ENCODE results near the gene ZNF658.
"Not testable (repeated sequence)": the region's sequence is repeated elsewhere in the genome, so short reads cannot be mapped to it uniquely, and the experiment has no call there.

ZNF658 gene

DNA sequence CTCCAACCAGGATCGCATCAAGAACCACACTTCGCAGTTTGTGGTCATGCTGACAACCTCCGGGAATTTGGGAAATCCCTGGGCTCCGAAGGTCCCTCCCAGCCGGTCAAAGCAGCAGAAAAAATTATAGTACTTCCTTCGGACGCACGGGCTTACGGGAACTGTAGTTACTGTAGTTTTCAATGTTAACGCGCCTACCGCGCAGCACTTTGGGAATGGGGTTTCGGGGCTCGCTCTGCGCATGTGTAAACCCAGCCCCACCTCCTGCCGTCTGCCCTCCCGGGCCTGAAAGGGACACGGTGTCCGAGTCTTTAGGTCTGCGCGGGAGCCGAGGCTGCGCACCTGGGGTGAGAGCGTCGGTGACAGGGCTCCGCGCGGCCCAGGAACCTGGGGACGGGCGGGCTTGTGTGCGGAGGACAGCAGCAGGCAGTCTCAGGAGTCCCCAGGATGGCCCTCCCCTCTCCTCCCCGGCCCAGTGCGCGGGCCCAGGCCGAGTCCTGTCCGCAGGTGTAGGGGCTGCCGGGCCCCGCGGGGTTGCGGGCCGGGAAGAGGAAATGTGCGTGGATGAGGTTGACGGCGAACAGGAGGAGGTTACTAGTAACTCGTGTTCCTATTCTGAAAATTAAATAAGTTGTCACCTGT is at the start of gene ZNF658:
ZNF658 (plus strand) TSS at position 236 of the 642 bp plus-strand sequence. CDS start 2,837 bp downstream, outside the sequence.
- peak; percentile 45 to 57 for DNase-seq (ENCODE audit: low read depth in 2 of 2)

DNA sequence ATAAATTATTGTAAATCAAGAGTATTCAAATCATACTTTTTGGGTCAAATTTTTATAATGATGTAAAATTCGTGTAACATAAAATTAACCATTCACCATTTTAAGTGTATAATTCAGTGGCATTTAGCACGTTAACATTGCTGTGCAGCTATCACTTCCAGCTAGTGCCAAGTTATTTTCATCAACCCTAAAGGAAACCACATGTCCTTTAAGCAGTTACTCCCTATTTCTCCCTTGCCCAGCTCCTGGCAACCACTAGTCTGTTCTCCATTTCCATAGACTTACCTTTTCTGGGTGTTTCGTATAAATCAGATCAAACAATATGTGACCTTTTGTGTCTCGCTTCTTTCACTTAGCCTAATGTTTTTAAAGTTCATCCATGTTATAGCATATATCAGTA is 38.8 kb upstream of the ZNF658 start:
- not testable (repeated sequence) for DNase-seq (ENCODE audit: low read depth in 2 of 2)

DNA sequence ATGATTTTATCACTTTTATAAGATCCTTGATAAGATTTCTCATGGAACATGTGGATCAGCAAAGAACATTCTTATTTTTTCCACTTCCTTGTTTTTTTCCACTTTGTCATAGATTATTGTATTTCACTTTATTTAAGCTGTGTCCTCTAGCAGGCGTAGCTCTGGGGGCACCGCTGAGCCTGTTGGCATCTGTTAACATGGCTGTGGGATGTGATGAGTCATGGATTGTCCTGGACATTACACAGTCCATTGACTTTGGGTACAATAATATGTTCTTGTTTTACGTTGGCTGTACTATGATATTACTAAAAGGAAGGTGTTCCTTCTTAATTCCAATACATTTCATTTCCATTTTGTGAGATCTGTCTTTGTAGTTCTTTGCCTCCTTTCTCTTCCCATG is 31.9 kb upstream of the ZNF658 start:
- not testable (repeated sequence) for DNase-seq (ENCODE audit: low read depth in 2 of 2)

DNA sequence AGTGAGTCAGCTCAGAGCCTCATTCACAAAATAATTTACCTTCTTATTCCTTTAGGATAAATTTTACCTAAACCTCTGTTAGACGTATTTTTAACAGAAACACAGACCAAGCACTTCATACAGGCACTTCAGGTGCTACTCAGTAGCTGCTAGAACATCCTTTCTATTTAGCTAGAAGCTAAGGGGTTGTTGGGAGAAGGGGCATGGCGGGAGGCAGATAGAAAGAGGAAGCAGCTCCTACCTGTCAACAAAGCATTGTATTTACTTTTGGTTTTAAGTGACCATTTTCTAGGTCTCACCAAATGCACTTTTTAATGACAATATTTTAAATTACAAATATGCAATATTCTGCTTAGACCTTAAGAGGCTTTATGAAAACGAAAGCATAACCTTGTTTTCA is 19.9 kb upstream of the ZNF658 start:
- not testable (repeated sequence) for DNase-seq (ENCODE audit: low read depth in 2 of 2)

DNA sequence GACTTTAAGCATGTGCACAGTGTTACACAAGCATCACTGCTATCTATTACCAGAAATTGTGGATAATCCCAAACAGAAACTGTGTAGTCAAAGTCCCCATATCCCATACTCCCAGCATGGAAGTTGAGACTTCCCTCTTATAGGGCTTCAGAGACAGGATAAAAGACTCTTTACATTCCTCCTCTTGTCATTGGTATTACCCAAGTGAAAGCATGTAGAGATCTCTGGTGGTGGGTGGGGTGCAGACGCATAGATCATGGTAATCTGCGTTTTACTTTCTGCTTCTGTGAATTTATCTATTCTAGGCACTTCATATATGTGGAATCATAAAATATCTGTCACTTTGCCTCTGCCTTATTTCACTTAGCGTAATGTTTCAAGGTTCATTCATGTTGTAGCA is 18.7 kb upstream of the ZNF658 start:
- not testable (repeated sequence) for DNase-seq (ENCODE audit: low read depth in 2 of 2)

DNA sequence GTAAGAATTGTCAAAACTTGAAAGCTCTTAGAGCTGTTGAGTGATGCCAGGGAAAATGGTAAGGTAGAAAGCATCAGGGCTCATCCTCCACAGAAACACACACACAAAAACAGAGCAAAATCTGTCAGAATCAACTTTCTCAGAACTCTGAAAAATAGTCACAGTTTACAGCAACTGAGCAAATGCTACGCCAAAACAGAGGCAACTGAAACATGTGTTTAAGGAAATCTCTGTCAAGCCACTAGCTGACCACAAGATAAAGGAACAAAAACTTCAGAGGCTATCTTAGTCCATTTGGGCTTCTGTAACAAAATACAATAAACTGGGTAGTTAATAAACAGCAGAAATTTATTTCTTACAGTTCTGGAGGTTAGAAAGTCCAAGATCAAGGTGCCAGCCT is 10.2 kb upstream of the ZNF658 start:
- DNase-seq (ENCODE audit: low read depth in 2 of 2): not testable (repeated sequence)

DNA sequence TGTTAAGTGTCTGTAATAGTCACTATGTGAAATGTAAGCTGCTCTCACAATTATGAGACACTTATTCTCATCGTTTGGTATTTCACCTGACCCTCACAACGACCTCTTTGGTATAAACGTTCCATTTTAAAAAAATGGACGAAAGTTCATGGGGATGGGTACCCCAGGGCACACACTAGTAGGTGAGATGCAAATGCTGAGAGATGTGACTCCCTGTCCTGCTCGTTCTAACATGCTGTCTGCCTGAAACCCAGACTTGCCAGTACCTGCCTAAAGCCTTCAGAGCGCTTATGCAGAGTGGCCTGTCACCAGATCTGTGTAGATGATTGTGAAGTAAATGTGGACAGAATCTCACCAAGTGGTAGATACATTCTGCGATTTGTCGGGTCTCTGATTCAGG is 616 bp downstream of the ZNF658 start:
- DNase-seq (ENCODE audit: low read depth in 2 of 2): not testable (repeated sequence)

DNA sequence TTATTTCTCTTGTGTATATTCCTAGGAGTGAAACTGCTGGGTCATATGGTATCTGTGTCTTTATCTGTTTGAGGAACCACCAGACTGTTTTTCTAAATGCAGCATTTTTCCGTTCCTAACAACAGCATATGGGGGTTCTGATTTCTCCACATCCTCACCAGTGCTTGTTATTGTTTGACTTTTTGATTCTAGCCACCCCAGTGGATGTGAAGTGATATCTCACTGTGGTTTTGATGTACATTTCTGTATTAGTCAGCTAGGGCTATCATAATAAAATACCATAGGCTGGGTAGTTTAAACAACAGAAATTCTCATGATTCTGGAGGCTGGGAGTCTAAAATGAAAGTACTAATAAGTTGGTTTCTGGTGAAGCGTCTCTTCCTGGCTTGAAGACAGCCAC is 9.0 kb downstream of the ZNF658 start:
- not testable (repeated sequence) for DNase-seq (ENCODE audit: low read depth in 2 of 2)

DNA sequence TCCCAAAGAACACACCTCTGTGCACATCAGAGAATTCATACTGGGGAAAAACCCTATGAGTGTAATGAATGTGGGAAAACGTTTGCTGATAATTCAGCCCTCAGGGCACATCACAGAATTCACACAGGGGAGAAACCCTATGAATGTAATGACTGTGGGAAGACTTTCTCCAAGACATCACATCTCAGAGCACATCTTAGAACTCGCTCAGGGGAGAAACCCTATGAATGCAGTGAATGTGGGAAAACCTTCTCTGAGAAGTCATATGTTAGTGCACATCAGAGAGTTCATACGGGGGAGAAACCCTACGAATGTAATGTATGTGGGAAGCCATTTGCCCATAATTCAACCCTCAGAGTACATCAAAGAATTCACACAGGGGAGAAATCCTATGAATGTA is 19.5 kb downstream of the ZNF658 start:
- not testable (repeated sequence) for DNase-seq (ENCODE audit: low read depth in 2 of 2)

DNA sequence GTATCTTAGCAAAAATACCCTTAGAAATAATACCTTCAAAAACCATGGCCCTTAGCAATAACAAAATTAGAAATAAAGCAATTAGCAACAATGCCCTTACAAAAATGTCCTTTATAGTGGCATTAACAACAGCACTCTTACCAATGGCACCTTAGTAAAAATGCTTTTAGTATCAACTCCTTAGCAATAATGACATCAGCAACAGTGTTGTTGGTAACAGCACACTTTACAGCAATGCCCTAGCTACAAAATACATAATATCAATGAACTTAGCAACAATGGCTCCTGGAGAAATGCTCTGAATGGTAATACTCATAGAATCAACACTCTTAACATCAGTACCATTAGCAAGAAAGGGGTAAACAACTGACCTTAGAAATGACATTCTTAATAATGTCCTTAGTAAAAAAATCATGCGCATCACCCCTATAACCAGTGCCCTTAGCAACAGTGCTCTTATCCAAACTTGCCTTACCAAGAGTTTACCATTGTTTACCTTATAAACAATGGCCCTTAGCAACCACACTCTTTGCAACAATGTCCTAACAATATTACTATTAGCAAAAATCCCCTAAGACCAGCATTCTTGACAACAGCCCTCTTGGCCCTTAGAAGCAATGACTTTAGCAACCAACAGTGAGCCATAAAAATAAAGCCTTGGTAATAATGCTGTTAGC is 35.8 kb downstream of the ZNF658 start:
- DNase-seq (ENCODE audit: low read depth in 2 of 2): not testable (repeated sequence)

DNA sequence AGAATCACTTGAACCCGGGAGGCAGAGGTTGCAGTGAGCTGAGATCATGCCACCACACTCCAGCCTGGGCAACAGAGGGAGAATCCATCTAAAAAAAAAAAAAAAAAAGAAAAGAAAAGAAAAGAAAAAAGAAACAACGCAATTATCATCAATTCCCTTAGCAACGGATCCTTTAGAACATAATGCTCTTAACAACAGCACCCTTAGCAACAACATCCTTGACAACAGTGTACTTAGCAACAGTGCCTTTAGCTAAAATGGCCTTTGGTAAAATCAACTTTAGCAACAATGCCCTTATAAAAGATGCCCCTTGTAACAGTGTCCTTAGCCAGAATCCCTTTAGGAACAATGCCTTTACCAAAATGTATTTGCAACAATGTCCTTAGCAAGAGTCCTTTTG is 37.1 kb downstream of the ZNF658 start:
- not testable (repeated sequence) for DNase-seq (ENCODE audit: low read depth in 2 of 2)

DNA sequence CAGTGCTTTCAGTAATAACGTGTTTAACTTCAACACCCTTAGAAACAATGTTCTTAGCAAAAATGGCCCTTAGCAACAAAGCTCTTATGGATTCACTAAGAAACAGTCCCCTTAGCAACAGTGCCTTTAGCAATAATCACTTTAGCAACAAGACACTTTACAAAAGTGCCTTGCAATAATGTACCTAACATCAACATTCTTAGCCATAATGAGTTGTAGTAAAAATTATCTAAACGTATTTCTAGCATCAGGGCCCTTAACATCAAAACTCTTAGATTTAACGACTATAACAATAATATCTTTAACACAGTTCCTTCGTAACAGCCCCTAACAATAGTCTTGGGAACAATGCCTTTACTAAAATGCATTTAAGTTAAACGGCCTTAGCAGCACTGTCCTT is 37.8 kb downstream of the ZNF658 start:
- DNase-seq (ENCODE audit: low read depth in 2 of 2): not testable (repeated sequence)

DNA sequence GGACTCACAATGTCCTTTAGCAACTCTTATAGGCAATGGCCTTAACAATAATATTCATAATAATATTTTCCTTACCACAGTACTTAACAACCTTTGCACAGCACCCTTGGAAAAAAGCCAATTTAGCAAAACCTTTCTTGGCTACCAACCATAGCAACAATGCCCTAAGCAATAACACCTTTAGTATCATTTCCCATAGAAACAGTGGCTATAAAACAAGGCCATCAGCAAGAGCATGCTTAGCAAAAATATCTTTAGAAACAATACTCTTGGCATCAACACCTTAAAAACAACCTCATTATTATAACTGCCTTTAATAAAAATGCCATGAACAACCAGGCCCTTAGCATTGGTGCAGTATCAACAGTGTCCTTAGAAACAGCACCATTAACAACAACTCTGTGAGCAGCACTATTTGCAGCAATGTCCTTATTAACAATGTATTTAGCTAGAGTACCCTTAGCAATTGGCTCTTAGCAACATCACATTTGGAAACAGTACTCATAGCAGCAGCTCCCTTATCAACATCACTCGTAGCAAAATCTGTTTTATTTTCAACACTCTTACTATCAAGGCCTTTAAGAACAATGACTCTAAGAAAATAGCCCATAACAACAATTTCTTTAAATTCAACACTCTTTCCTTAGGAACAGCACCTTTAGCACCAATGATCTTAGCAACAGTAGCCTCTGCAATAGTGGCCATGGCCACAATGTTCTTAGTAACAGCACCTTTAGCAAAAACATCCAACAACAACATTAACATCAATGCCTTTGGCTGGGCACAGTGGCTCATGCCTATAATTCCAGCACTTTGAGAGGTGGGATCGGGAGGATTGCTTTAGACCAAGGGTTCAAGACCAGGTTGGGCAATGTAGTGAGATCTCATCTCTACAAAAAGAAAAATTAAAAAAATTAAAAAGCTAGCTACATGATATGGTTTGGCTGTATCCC is 39.6 kb downstream of the ZNF658 start:
- not testable (repeated sequence) for DNase-seq (ENCODE audit: low read depth in 2 of 2)

DNA sequence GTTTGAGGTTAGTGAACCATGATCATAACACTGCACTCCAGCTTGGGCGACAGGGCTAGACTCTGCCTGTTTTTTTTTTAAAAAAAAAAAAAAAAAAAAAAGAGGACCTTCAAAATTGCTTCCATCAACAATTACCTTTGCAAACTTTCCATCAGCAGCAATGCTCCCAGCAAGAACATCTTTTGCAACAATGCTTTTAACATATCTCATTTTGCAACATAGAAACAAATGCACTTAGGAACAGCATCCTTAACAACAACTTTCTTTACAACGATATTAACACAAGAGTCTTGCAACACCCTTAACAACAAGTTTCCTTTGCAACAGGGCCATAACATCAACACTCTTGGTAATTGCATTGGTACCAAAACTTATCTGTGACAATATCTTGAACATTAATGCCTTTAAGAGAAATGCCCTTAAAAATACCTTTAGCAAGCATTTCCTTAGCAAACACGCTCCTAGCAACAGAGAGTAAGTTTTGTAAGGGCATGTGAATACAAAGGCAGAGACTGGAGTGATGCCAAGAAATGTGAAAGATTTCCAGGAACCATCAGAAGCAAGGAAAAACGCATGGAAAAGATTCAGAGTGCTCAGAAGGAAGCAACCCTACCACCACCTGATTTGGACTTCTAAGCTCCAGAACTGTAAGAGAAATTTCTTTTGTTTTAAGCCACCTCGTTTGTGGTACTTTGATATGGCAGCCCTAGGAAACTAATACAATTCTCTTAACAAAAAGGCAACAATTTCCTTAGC is 42.1 kb downstream of the ZNF658 start:
- DNase-seq (ENCODE audit: low read depth in 2 of 2): not testable (repeated sequence)

DNA sequence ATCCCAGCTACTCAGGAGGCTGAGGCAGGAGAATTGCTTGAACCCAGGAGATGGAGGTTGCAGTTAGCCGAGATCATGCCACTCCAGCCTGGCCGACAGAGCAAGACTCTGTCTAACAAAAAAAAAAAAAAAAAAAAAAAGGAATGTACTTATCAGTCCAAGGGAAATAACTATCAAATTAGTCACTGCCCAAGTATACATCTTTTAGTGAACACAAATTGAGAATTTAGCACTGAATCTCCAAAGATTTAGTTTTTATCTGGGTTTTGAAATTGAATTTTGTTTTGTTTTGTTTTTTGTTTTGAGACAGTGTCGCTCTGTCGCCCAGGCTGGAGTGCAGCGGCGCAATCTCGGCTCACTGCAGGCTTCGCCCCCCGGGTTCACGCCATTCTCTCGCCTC is 52.1 kb downstream of the ZNF658 start:
- not testable (repeated sequence) for DNase-seq (ENCODE audit: low read depth in 2 of 2)
